ENCODE measurements around the gene NKAIN2.

The NKAIN2 gene

DNA sequence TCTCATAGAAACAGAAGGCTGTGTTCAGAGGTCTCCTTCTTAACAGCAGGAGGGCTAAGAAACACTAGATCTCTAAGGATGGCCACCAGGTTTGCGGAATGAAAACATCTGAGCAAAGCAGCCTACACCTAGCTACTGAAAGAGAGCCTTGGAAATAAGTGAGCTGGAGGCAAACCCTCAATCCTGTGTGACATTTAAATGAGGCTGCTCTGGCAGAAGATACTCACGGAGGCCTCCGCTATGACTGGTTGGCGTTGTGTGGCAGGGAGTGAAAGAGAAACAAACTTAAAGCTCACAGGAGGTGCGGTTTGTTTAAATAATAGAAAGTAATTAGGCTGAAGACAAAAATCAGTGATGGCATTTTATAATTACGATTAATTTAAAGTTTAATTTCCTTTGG, 996.6 kb downstream of the NKAIN2 start:
- Histone ChIP-seq H3K27me3 (no peaks in the 10 kb centered on the region; the same call in 1 of the 2 replicates), H3K9me3 (no peaks in the 10 kb centered on the region), H3K4me3 (ENCODE audit: low read depth, low read length) (no peak overlapping the region), H3K36me3 (no peaks in the 10 kb centered on the region), H3K4me1 (no peaks in the 10 kb centered on the region)
- TF ChIP-seq, protein P1, sequence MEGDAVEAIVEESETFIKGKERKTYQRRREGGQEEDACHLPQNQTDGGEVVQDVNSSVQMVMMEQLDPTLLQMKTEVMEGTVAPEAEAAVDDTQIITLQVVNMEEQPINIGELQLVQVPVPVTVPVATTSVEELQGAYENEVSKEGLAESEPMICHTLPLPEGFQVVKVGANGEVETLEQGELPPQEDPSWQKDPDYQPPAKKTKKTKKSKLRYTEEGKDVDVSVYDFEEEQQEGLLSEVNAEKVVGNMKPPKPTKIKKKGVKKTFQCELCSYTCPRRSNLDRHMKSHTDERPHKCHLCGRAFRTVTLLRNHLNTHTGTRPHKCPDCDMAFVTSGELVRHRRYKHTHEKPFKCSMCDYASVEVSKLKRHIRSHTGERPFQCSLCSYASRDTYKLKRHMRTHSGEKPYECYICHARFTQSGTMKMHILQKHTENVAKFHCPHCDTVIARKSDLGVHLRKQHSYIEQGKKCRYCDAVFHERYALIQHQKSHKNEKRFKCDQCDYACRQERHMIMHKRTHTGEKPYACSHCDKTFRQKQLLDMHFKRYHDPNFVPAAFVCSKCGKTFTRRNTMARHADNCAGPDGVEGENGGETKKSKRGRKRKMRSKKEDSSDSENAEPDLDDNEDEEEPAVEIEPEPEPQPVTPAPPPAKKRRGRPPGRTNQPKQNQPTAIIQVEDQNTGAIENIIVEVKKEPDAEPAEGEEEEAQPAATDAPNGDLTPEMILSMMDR (IDR thresholded peaks at IDR 0.05; ENCODE audit: low read depth, low read length) = no peak
- no peak for DNase-seq

GRCh38 chr6:124812067-124812466, 1008.4 kb downstream of the NKAIN2 start:
- TF ChIP-seq, protein P1 (IDR thresholded peaks at IDR 0.05; ENCODE audit: low read depth, low read length) = no peak
- Histone ChIP-seq H3K4me1 (no peaks in the 10 kb centered on the region), H3K4me3 (ENCODE audit: low read depth, low read length) (no peak overlapping the region), H3K36me3 (no peaks in the 10 kb centered on the region), H3K9me3 (no peaks in the 10 kb centered on the region), H3K27me3 (no peaks in the 10 kb centered on the region; the same call in 1 of the 2 replicates)
- DNase-seq = no peak

DNA sequence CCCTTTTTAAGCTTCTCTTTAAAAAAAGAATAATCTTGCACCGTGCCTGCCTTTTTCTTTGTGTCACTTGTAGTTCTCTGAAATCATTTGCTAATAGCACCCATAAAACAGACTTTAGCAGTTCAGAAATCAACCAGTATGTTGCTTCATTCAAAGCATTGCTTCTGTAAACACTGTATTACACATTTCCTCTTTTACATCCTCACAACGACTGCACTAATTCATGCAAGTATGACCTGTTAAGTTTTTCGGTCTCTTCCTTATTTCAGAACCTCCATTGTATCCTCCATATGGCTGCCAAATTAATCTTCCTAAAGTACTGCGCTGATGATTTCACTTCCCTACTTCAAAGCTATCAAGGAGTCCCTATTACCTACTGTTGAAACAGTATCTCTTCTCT, 1015.7 kb downstream of the NKAIN2 start:
- no peaks in the 10 kb centered on the region for H3K9me3 ChIP-seq
- no peak overlapping the region for H3K4me3 ChIP-seq (ENCODE audit: low read depth, low read length)
- no peaks in the 10 kb centered on the region for H3K4me1 ChIP-seq
- TF ChIP-seq, protein P1 (IDR thresholded peaks at IDR 0.05; ENCODE audit: low read depth, low read length) = no peak
- H3K27me3 ChIP-seq = no peaks in the 10 kb centered on the region; the same call in 1 of the 2 replicates
- DNase-seq = no peak
- no peaks in the 10 kb centered on the region for H3K36me3 ChIP-seq

DNA sequence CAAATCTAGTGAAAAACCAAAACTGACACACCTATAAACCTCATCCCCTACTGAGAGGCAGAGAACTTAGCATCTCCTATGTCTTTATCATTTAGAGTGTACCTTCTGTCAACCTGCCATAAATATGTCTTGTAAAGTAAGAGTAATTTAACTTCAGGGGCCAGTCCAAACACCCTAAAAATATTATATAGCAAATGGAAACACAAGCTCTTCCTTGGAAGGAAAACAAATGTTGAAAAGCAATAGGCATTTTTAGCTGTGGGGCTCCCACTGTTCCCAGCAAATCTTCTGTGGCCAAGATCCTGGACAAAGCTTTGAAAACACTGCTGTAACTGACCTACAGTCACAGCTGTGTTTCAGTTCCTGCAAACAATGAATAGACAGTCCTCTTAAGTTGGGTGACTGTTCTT, 1018.5 kb downstream of the NKAIN2 start:
- TF ChIP-seq, protein P1 (IDR thresholded peaks at IDR 0.05; ENCODE audit: low read depth, low read length) = no peak
- Histone ChIP-seq H3K36me3 (no peaks in the 10 kb centered on the region), H3K27me3 (peaks cover 3% of the 10 kb centered on the region; the same call in 1 of the 2 replicates), H3K4me1 (no peaks in the 10 kb centered on the region), H3K4me3 (ENCODE audit: low read depth, low read length) (no peak overlapping the region), H3K9me3 (no peaks in the 10 kb centered on the region)
- no peak for DNase-seq

DNA sequence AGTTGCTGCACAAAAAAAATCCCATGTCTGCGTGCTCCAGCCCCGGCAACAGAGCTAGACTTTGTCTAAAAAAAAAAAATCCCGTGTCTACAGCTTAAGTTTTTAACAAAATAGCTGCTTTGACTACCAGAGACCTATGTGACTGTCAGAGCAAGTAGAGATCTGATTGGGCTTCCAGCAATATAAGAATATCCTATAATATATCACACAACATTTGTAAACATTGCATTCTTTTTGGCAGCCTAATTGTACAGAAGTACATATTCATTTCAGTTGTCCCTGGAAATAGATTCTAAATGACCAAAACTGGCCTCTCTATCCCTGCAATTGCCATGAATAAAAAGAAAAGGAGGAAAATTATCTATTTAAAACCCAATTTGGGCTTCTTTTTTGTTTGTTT, 1019.1 kb downstream of the NKAIN2 start:
- no peaks in the 10 kb centered on the region for H3K36me3 ChIP-seq
- no peaks in the 10 kb centered on the region for H3K4me1 ChIP-seq
- H3K9me3 ChIP-seq = no peaks in the 10 kb centered on the region
- H3K4me3 ChIP-seq (ENCODE audit: low read depth, low read length) = no peak overlapping the region
- TF ChIP-seq, protein P1 (IDR thresholded peaks at IDR 0.05; ENCODE audit: low read depth, low read length) = no peak
- no peak for DNase-seq
- peaks cover 3% of the 10 kb centered on the region; the same call in 1 of the 2 replicates for H3K27me3 ChIP-seq

DNA sequence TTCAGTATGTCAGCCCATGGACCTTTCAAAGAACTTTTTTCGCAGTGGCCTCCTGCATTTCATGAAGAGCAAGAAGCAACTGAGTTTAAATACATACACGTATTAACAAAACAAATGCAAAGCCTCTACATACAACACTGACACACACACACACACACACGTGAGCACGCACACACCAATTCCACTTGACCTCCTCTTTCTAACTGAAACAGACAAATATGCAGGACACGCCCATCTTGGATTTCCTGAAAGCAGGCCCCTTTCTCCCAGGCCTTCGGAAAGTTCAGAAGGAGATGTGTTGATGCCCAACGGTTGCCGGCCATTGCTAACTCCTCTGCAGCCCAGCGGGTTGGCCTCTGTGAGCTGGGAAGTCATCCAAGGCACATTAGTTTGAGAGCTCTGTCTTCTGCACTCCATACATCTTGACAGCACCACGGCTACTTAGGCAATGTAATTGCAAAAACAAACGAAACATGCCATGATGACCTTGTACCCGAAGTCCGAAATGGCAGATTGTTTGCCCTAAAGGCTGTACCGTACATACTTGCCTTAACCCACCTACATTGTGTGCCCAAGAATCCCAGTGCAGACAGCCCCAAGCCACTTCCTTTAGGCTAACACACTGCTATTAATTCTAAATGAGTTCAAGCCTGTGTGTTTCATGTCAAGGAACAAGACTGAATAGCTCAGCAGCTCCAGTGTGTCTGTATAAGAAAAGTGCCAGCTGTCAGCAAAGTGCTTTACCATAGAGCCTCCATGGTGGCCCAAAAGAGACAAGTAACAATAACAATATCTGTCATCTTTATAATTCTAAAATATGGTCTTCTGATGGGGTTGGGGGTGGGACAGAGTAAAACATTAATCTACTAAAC, 1019.8 kb downstream of the NKAIN2 start:
- no peak overlapping the region for H3K4me3 ChIP-seq (ENCODE audit: low read depth, low read length)
- no peaks in the 10 kb centered on the region for H3K36me3 ChIP-seq
- peaks cover 3% of the 10 kb centered on the region; the same call in 1 of the 2 replicates for H3K27me3 ChIP-seq
- no peaks in the 10 kb centered on the region for H3K4me1 ChIP-seq
- TF ChIP-seq, protein P1 (IDR thresholded peaks at IDR 0.05; ENCODE audit: low read depth, low read length) = no peak
- no peak for DNase-seq
- H3K9me3 ChIP-seq = no peaks in the 10 kb centered on the region
